ENCODE measurements around the gene DPYSL5.

DPYSL5 gene

DNA sequence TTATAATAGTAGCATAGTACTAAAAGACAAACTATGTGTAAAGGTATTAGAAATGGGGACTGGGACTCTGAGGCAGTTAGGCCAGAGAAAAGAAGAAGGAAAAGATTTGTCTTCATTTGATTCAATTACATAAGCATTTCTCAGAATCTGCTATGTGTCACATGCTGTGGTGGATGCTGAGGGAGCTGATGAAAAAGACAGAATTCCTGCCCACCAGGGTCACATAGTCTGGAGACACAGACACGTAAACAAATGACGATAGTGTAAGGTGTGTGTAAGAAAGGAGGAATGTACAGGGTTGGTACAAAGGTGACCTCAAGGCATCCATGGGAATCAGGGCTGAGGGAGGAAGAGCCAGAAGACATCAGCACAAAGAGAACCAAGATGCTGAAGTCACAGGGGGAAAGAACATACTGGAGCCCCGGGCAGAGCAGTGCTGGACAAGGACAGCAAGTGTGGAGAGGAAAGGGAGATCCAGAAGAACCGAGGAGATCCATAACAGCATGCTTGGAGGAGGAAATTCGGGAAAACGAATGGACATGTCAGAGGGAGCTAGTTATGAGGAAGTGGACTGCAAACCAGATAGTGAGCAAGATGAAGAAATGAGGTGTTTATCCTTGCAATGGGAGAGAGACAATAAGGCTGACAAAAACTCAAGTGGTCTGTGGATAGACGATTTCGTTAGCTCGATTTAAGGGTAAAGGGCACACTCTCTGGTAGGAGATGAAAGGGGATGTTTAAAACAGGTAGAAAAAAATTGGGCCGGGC, 121.3 kb downstream of the DPYSL5 start:
- no peak for DNase-seq

DNA sequence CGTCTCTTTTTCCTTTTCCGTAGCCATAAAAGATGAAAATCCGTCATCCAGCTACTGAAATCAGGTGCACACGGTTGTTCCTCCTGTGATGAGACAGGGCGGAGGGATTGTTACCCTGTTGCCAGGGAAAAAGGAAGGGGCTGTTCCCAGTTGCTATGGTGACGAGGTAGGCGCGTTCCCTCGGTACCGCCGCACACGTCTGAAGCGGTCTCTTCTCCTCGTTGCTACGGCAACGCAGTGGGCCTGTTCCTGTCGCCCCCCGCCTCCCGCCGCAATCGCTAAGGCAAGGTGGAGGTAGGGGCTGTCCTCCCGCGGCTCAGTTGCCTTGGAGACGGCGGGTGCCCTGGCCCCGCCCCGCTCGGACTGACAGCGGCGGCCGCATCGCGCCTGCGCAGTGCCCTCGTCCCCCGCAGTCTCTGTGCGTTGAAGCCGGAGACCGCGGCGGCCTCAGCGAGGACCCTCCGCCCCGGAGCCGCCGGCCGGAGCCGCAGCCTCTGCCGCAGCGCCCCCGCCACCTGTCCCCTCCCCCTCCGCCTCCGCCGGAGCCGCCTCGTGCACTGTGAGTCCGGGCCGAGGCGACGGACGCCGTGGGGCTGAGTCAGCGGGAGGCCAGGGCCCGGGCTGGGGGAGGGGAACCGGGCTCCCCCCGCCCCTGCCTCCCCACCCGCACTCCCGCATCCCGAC, 122.5 kb downstream of the DPYSL5 start, which contains the start of gene MAPRE3:
Gene MAPRE3, plus strand, starts transcription at position 394 of the 684 bp plus-strand sequence. CDS start 51,582 bp downstream, outside the sequence.
- DNase-seq, result peak; percentile 89

GRCh38 chr2:26970928-26971627, 123.1 kb downstream of the DPYSL5 start:
- DNase-seq, result no peak

DNA sequence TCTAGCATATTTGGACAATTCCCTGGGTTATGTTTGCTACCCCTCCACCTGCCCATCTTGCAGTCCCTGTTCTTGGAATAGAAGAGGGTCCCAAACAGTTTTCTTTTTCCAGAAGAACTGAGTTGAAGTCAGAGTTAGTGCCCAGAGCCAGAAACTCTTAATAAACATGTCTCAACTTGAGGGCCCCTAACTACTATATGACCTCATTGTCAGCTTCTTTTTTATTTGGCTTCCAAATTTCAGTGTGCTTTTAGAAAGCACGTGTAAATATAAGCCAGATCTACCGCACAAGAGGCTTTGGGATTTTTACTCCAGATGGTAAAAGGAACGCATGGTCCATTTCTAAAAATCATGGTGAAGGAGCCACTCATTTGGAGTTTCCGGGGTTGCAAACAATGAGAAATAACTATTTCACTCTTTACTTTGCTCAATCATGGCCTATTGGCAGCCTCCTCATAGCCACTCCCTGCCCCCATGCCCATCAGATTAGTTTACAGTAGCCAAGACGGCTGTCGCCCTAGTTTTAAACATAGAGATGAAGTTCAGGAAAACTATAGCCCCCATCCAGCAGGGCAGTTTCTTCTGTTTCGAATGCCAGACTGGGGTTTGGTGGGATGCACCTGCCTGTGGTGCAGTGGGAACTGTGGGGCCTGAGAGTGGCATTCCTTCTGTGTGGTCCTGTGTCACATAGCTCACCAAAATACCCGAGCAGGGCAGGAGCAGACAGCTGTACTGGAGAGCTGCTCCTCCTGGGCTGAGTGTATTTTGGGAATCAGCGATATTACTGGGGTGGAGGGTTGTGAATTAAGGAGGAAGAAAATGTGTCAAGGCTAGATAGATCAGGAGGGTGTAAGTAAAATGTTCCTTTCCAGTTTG, 124.2 kb downstream of the DPYSL5 start:
- DNase-seq, result no peak

- DNase-seq, result no peak
Observed at GRCh38 chr2:26974352-26974751, 126.4 kb downstream of the DPYSL5 start.

GRCh38 chr2:26975102-26975501, 127.2 kb downstream of the DPYSL5 start:
- no peak for DNase-seq

- no peak for DNase-seq
Observed at GRCh38 chr2:26975656-26976055, 127.7 kb downstream of the DPYSL5 start.

DNA sequence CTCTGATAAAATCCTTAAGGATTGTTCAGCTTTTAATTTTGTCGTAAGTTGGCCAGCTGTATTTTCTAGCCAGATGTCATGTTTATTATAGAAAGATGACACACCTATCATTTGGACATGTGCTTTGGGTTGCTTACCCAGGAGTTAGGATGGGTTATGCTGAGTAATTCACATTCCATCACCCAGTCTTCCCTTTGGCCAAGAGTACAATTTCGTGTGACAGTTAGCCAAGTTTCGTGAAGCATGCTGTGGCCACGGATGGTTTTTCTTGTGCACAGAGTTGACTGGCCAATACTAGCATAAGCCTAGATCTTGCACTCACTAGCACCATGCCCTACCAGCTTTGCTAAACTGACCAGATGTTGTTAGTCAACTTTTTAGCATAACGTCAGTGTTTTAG, 128.3 kb downstream of the DPYSL5 start:
- DNase-seq, result no peak

DNA sequence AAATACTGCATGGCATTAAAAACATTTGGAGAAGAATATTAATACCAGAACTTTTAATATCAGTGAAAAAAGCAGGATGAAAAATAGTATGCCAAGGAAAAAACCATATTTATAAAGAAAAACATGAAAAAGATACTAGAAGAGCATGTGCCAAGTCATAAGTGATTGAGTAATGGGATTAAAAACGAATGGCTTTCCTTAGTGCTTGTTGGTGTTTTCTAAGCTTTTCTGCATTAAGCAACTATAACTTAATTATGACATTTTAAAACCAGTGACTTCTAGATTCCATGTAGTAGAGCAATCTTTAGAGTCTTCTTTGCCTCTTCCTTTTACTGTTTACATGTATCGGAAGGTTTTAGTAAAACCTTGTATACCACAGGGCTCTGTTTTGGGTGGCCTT, 129.1 kb downstream of the DPYSL5 start:
- DNase-seq, result no peak

GRCh38 chr2:26978061-26978596, 130.2 kb downstream of the DPYSL5 start:
- no peak for DNase-seq

- DNase-seq, result no peak
Observed at GRCh38 chr2:26979741-26980140, 131.8 kb downstream of the DPYSL5 start.

DNA sequence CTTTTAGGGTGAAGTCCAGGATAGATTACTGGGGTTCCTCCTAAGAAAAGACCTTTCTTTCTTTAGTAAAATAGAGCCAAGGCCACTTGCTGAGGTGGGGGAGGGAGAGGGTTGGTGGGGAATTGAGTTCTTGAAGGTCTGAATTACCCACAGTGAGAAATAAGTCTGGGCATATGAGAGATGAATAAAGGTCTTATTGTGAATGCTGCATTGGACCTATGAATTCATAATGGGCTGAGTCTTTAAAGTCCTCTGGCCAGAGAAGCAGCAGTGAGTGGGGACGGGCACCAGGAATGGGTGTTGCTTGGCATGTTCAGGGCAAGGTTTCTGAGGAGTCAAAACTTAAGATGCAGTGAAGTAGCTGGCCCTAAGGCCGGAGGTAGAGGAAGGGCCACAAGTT, 133.0 kb downstream of the DPYSL5 start:
- no peak for DNase-seq

- peak; percentile 20 for DNase-seq
Observed at GRCh38 chr2:26982102-26982742, 134.3 kb downstream of the DPYSL5 start.

- no peak for DNase-seq
Observed at GRCh38 chr2:26983746-26984145, 135.8 kb downstream of the DPYSL5 start.

- DNase-seq, result no peak
Observed at GRCh38 chr2:26985807-26986206, 137.9 kb downstream of the DPYSL5 start.

DNA sequence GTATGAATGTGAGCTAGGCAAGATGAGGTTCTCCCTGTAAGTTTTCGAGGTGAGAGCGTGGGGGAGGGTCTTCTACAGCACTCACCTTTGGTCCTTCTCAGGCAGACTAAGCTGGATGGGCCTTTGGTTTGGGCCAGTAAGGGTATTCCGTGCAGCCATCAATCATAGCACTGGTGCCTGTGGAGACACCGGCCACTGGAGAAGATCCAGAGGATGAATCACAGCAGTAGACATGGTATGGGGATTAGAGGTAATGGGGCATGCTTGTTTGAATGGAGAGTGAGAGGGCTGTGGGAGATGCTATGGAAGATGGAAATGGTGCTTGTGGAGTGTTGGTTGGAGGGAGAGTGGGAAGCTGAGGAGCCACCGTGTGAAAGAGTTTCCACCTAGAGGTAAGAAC, 138.6 kb downstream of the DPYSL5 start:
- DNase-seq, result no peak

- DNase-seq, result no peak
Observed at GRCh38 chr2:26988058-26988860, 140.3 kb downstream of the DPYSL5 start.

DNA sequence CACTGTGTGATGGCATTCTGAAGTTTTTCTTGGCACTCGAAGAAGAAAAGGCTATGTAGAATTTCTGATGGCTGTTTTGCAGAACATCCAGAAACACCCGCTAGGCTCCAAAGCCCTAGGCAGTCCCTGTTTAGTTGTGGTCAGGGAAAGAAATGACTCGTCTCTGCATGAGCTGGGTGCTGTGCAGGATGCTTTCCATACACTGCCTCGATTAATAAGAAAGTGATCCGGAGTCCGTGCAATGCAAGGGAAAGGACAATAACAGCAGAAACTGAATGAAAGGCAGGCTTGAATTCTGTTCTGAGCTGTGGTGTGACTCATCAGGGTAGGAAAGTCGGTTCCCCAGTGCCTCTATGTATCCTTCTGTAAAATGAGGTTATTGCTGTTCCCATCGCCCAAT, 141.2 kb downstream of the DPYSL5 start:
- no peak for DNase-seq

- no peak for DNase-seq
Observed at GRCh38 chr2:26991717-26992116, 143.8 kb downstream of the DPYSL5 start.

DNA sequence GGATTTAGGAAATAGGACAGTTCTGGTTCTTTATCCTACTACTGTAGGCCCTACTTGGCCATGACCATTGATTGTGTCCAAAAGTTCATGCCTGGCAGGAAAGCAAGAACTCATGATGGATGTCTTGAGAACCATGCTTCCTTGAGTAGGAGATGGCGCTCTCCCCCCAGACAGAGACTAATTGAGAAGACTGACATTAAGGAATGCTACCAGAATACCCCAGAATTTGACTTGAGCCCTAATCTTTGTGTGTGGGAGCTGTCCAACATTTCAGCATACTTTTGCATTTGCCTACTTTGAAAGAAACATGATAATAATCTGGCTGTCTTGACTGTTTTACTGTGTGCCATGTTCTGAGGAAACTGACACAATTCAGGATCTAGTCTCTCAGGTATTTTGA, 145.8 kb downstream of the DPYSL5 start:
- no peak for DNase-seq

DNA sequence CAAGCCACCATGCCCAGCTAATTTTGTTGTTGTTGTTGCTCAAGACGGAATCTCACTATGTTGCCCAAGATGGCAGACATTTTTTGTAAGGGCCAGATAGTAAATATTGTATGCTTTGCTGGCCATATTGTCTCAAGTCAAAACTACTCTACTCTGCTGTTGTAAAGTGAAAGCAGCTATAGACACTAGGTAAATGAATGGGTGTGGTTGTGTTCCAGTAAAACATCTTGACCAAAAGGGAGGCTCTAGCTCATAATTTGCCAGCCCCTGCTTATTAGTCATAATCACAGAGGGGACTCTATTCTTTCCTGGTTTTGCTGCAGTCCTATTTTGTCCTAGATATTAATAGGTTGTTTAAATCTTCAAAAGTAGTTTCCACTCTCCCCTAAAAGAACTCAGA, 147.1 kb downstream of the DPYSL5 start:
- DNase-seq, result no peak
